NK-92 (cell line): ENCODE data around the gene COPB1.
"Not testable (repeated sequence)": the region's sequence is repeated elsewhere in the genome, so short reads cannot be mapped to it uniquely, and the experiment has no call there.

Experiments
- DNase-seq: peaks from one replicate; lab custom pipeline; 2025; ENCODE audit not compliant: unreplicated experiment; lab: John Stamatoyannopoulos, UW

Gene COPB1, protein sequence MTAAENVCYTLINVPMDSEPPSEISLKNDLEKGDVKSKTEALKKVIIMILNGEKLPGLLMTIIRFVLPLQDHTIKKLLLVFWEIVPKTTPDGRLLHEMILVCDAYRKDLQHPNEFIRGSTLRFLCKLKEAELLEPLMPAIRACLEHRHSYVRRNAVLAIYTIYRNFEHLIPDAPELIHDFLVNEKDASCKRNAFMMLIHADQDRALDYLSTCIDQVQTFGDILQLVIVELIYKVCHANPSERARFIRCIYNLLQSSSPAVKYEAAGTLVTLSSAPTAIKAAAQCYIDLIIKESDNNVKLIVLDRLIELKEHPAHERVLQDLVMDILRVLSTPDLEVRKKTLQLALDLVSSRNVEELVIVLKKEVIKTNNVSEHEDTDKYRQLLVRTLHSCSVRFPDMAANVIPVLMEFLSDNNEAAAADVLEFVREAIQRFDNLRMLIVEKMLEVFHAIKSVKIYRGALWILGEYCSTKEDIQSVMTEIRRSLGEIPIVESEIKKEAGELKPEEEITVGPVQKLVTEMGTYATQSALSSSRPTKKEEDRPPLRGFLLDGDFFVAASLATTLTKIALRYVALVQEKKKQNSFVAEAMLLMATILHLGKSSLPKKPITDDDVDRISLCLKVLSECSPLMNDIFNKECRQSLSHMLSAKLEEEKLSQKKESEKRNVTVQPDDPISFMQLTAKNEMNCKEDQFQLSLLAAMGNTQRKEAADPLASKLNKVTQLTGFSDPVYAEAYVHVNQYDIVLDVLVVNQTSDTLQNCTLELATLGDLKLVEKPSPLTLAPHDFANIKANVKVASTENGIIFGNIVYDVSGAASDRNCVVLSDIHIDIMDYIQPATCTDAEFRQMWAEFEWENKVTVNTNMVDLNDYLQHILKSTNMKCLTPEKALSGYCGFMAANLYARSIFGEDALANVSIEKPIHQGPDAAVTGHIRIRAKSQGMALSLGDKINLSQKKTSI

GRCh38 chr11:14499560-14500180, at the start of gene COPB1:
COPB1 (minus strand) TSS chr11:14499811; CDS start chr11:14498928, 883 bp downstream.
- DNase-seq = peak; percentile 60

DNA sequence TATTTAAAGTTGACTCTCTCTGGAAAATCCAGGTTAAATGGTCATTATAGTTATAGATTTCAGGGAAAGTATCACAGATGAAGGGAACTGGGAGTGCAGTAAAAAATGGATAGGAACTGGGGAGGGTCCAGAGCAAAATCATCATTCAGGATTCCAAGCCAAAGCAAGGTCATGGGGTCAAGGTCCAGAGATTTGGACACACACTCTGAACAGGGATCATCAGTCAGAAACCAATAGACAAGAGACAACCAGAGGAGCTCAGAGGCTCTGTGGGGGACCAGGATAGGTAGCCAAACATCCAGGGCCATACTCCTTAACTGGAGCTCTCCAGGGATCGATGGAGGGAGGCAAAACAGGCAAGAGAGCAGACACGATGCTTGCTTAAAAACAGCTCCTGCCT, 47.8 kb upstream of the COPB1 start:
- no peak for DNase-seq

DNA sequence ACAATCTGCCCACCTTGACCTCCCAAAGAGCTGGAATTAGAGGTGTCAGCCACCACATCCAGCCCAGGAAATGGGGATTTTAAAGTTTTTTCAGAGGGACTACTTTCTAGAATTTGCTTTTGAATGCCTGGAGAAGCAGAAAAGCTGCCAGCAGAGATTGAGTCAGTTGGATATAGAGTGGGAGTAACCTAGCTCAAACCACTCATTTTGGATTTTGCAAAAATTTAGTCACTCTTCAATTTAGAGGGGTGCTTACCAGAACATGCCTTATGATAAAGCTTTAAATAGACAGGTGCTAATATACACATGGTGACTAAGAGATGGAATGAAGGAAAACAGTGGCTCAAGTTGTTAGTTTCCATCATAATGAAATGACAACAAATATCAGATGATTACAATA, 47.1 kb upstream of the COPB1 start:
- DNase-seq = no peak

GRCh38 chr11:14544611-14545010, 45.0 kb upstream of the COPB1 start:
- no peak for DNase-seq

DNA sequence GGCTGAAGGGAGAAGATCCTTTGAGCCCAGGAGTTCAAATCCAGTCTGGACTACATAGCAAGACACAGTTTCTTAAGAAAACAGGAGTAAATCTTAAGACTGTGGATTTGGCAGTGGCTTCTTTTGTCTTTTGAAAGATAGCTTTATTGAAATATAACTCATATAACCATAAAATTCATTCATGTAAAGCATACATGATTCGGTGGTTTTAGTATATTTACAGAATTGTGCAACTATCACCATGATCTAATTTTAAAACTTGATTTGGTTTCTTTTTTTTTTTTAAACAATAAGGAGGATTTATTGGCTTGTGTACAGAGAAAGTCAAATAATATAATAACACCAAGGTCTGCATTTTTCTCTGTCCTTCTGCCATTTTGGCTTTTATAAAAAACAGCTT, 43.6 kb upstream of the COPB1 start:
- no peak for DNase-seq

- DNase-seq = no peak
Measured at GRCh38 chr11:14542324-14542723, 42.7 kb upstream of the COPB1 start.

- DNase-seq = no peak
Measured at GRCh38 chr11:14541192-14541947, 41.8 kb upstream of the COPB1 start.

DNA sequence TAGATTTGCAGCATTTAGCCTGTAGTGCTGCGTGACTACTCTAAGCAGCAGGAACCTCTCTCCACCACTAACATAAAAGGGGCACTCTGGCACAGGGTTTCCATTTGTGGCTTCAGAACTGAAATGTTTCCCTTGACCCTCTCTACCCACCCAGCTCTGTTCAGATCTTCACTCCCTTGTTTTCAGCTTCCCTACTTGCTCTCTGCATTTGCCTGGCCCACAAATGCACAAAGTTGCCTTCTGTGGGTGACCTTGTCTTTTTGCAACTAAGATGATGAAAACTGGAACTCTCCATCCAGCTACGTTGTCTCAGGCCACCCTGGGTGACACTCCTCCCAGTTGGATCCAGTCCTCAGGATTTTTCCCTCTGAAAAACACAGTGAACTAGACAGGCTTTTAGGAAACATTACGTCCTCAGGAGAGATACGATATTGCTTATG, 40.4 kb upstream of the COPB1 start:
- no peak for DNase-seq

DNA sequence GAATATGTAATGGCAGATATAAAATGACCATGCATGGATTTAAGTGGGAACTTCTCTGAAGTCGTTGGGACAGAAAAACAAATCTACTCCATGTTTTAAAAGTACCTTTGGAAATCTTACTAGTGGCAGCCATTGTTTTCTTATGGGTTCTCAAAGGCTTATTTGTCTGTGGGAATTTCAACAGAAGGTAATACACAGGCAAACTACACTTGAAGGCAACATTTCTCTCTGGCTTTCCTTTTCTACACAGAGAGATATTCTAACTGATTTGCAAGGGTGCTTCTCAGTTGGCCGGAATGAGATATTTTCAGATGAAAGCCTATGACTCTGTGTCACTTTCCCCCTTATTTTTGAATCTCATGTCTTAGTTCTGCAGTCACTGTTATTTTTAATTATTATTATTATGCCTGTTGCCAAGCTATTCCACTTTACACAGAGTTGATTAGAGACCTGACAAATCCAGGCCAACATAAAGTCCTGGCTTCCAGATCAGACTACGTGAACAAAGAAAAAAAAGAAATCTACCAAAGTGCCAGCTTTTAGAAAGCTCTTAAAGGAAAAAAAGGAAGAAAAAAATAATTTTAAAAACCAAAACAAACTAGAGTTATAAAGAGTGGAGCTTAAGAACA, 39.4 kb upstream of the COPB1 start:
- no peak for DNase-seq

- no peak for DNase-seq
Measured at GRCh38 chr11:14538271-14538925, 38.8 kb upstream of the COPB1 start.

DNA sequence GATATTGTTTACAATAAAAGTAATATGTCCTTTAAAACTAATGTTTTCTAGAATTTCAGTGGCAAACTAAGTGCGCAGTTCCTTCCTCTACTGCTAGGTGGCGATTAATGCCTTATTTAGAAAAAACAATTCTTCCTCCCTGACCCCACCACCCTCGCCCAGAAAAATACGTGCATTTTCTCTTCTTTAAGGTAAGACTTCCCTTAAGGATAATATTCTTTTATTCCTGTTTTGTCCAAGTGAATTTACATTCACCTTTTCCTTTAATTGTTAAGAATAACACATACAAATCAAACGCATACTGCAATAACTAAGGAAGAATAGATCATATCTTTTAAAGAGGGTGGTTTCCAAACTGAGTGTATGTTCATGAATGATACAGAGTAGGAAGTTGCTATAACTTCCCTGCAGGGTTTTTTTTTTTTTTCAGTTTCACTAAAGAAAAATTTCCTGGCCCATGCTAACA, 37.6 kb upstream of the COPB1 start:
- no peak for DNase-seq

- DNase-seq = not testable (repeated sequence)
Measured at GRCh38 chr11:14535166-14535565, 35.6 kb upstream of the COPB1 start.

DNA sequence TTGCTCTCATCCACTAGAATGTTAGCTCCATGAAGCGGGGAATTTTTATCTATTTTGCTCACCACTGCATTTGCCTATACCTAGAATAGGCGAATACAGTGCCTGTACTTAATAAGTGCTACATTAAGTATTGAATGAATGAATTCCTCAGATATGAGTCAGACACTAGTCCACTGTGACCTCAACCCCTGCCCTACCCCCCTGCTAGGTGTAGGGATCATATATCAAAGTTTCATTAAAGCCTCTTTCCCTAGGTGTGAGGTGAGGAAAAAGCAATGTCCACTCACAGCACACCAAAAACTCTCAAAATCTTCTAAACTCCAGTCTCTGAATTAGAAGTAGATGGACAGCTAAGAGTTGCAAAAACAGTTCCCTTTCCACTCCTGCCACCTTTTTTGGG, 30.3 kb upstream of the COPB1 start:
- DNase-seq = no peak

DNA sequence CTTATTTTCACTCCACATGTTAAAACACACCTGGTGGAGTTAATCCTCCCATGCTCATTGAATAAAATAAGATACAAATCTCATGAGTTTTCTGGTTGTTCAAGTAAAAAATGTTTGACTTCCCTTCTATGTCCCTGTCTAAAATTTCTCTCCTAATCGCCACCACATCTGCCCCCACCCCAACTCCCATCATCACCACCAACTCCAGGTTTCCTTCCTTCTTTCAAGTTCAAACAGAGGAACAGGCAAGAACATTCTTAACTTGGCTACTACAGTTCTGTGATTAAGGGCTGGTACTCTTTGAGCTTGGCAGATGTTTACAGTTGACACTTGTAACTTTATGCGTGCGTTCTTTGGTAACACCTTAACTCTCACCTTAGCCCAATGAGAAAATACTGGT, 29.7 kb upstream of the COPB1 start:
- no peak for DNase-seq

- no peak for DNase-seq
Measured at GRCh38 chr11:14522801-14523200, 23.2 kb upstream of the COPB1 start.

- DNase-seq = no peak
Measured at GRCh38 chr11:14522245-14522644, 22.6 kb upstream of the COPB1 start.

- no peak for DNase-seq
Measured at GRCh38 chr11:14520747-14521151, 21.1 kb upstream of the COPB1 start.

- peak; percentile 67 for DNase-seq
Measured at GRCh38 chr11:14519917-14520746, 20.5 kb upstream of the COPB1 start, which contains the start of gene PSMA1. PSMA1 (minus strand) TSS chr11:14520386; CDS start chr11:14520299, 87 bp downstream.

- no peak for DNase-seq
Measured at GRCh38 chr11:14519597-14519916, 19.9 kb upstream of the COPB1 start.
